ENCODE results near the gene TUBB8.
"Not testable (repeated sequence)": the region's sequence is repeated elsewhere in the genome, so short reads cannot be mapped to it uniquely, and the experiment has no call there.

The TUBB8 gene

GRCh38 chr10:13315-13635, 35.8 kb downstream of the TUBB8 start:
- not testable (repeated sequence) for DNase-seq

GRCh38 chr10:12444-13314, 36.4 kb downstream of the TUBB8 start:
- DNase-seq: not testable (repeated sequence)

GRCh38 chr10:11260-11659, 37.8 kb downstream of the TUBB8 start:
- not testable (repeated sequence) for DNase-seq

- not testable (repeated sequence) for DNase-seq
Measured at GRCh38 chr10:10261-10971, 38.7 kb downstream of the TUBB8 start.
